Activated CD8-positive, alpha-beta T cell treated with anti-CD3 and anti-CD28 coated beads, Interleukin-2, amount 10 ng/mL, durations not matched to agents 7 days and 5 days (primary cell): Measurements from ENCODE around the gene DZIP3. TPM values are rescaled to one million over a fixed set of nuclear protein-coding genes. Genes with fewer than 3 reads are reported as not detected.
"Not testable (repeated sequence)": the region's sequence is repeated elsewhere in the genome, so short reads cannot be mapped to it uniquely, and the experiment has no call there.

Experiments used
- ATAC-seq: fragments of 150-1000 bp; cut with Tn5 transposase; one replicate; pipeline ENCODE4 v1.10.0; 2021; ENCODE audit warnings: moderate library complexity
- CTCF ChIA-PET: fragments of 350-600 bp; sonication (Branson Sonifier 250); formaldehyde crosslinking; loops from one replicate; lab custom pipeline; 2021; ENCODE audit warnings: antibody characterized with exemption; lab: Charles Lee
- POLR2A ChIA-PET: fragments of 350-600 bp; sonication (Branson Sonifier 250); formaldehyde crosslinking; loops from one replicate; lab custom pipeline; 2021; ENCODE audit warnings: antibody characterized with exemption; lab: Charles Lee
- DNase-seq: peaks from one replicate; pipeline ENCODE4 v3.0.0-alpha.2; 2020
- H3K27ac Mint-ChIP-seq: one replicate; pipeline ENCODE4 v1.8.0; 2021; ENCODE audit warnings: mild to moderate bottlenecking, mixed read lengths
- H3K27me3 Mint-ChIP-seq: one replicate; pipeline ENCODE4 v1.8.0; 2021; ENCODE audit warnings: low read depth, mixed read lengths
- H3K36me3 Mint-ChIP-seq: one replicate; pipeline ENCODE4 v1.8.0; 2021; ENCODE audit warnings: low read depth, mixed read lengths
- H3K4me1 Mint-ChIP-seq: one replicate; pipeline ENCODE4 v1.8.0; 2021; ENCODE audit warnings: low read depth, mixed read lengths
- H3K4me3 Mint-ChIP-seq: one replicate; pipeline ENCODE4 v1.8.0; 2021; ENCODE audit warnings: mild to moderate bottlenecking, mixed read lengths
- H3K9me3 Mint-ChIP-seq: one replicate; pipeline ENCODE4 v1.8.0; 2022; ENCODE audit warnings: mixed read lengths; ENCODE audit not compliant: insufficient read depth
- total RNA-seq, 2 experiments: library from RNA; stranded (reverse); gene quantifications; one replicate each; pipeline ENCODE4 v1.2.3, GENCODE V29; 2021

Gene DZIP3
- total RNA-seq, 2 experiments from 2014 or later: 20.5 to 20.8 TPM

GRCh38 chr3:108599677-108600409 is 10.3 kb downstream of the DZIP3 start:
- ATAC-seq (no peak), DNase-seq (no peak)
- Mint-ChIP-seq H3K9me3 (peaks cover 11% of the 10 kb centered on the region), H3K4me1 (peaks cover 60% of the 10 kb centered on the region), H3K4me3 (no peak overlapping the region), H3K36me3 (peaks cover 23% of the 10 kb centered on the region), H3K27ac (no peak overlapping the region), H3K27me3 (no peaks in the 10 kb centered on the region)
- POLR2A ChIA-PET: interaction anchor here (9.2 kb wide), 1 partner anchor 11 kb away, joined by 164 read pairs; the partner anchor contains the start of genes CIP2A and DZIP3
- CTCF ChIA-PET: interaction anchor here (1.3 to 8.0 kb wide), 2 partner anchors 9 to 219 kb away, joined by 6 to 77 read pairs; partner anchors contain the start of genes CIP2A and DZIP3

GRCh38 chr3:108602249-108602934 is 12.9 kb downstream of the DZIP3 start:
- no peaks in the 10 kb centered on the region for H3K27me3 Mint-ChIP-seq
- peak overlapping the region; percentile 86 for H3K27ac Mint-ChIP-seq
- peaks cover 11% of the 10 kb centered on the region for H3K9me3 Mint-ChIP-seq
- ChIA-PET CTCF (interaction anchor here (0.9 to 8.0 kb wide), 9 partner anchors 8 to 313 kb away, joined by 3 to 77 read pairs (median 7); partner anchors contain the start of genes CIP2A and DZIP3), POLR2A (interaction anchor here (9.2 kb wide), 1 partner anchor 13 kb away, joined by 164 read pairs; the partner anchor contains the start of genes CIP2A and DZIP3)
- H3K4me1 Mint-ChIP-seq: peaks cover 54% of the 10 kb centered on the region
- H3K4me3 Mint-ChIP-seq: peak overlapping the region; percentile 65
- H3K36me3 Mint-ChIP-seq: peaks cover 29% of the 10 kb centered on the region
- peak; percentile 66 for DNase-seq
- ATAC-seq: peak; percentile 78

GRCh38 chr3:108602935-108603294 is 13.4 kb downstream of the DZIP3 start:
- DNase-seq (no peak), ATAC-seq (peak; percentile 22)
- ChIA-PET CTCF (interaction anchor here (0.9 to 8.0 kb wide), 8 partner anchors 12 to 312 kb away, joined by 3 to 77 read pairs (median 8); partner anchors contain the start of genes CIP2A and DZIP3), POLR2A (interaction anchor here (1.0 to 9.2 kb wide), 2 partner anchors 14 to 217 kb away, joined by 3 to 164 read pairs; partner anchors contain the start of genes CIP2A and DZIP3)
- peaks cover 11% of the 10 kb centered on the region for H3K9me3 Mint-ChIP-seq
- peaks cover 33% of the 10 kb centered on the region for H3K36me3 Mint-ChIP-seq
- peak overlapping the region; percentile 86 for H3K27ac Mint-ChIP-seq
- no peaks in the 10 kb centered on the region for H3K27me3 Mint-ChIP-seq
- H3K4me3 Mint-ChIP-seq: peak overlapping the region; percentile 65
- peaks cover 54% of the 10 kb centered on the region for H3K4me1 Mint-ChIP-seq

GRCh38 chr3:108603691-108604090 is 14.2 kb downstream of the DZIP3 start:
- Mint-ChIP-seq H3K27me3 (no peaks in the 10 kb centered on the region), H3K4me1 (peaks cover 50% of the 10 kb centered on the region), H3K9me3 (peaks cover 11% of the 10 kb centered on the region), H3K4me3 (peak overlapping the region; percentile 55), H3K27ac (peak overlapping the region; percentile 67), H3K36me3 (peaks cover 34% of the 10 kb centered on the region)
- peak; percentile 52 for DNase-seq
- peak; percentile 60 for ATAC-seq
- CTCF ChIA-PET: interaction anchor here (0.7 to 8.0 kb wide), 9 partner anchors 11 to 312 kb away, joined by 3 to 77 read pairs (median 7); partner anchors contain the start of genes CIP2A and DZIP3
- POLR2A ChIA-PET: interaction anchor here (1.0 to 9.2 kb wide), 2 partner anchors 15 to 216 kb away, joined by 3 to 164 read pairs; partner anchors contain the start of genes CIP2A and DZIP3

- CTCF ChIA-PET: interaction anchor here (1.0 to 8.0 kb wide), 5 partner anchors 15 to 418 kb away, joined by 3 to 77 read pairs (median 7); partner anchors contain the start of genes CIP2A and DZIP3
- Mint-ChIP-seq H3K27ac (no peak overlapping the region), H3K4me1 (peaks cover 45% of the 10 kb centered on the region), H3K36me3 (peaks cover 39% of the 10 kb centered on the region), H3K9me3 (peaks cover 11% of the 10 kb centered on the region), H3K27me3 (no peaks in the 10 kb centered on the region), H3K4me3 (no peak overlapping the region)
- ATAC-seq (no peak), DNase-seq (no peak)
- POLR2A ChIA-PET: interaction anchor here (9.2 kb wide), 1 partner anchor 16 kb away, joined by 164 read pairs; the partner anchor contains the start of genes CIP2A and DZIP3
Measured at GRCh38 chr3:108605028-108605427, 15.5 kb downstream of the DZIP3 start.

DNA sequence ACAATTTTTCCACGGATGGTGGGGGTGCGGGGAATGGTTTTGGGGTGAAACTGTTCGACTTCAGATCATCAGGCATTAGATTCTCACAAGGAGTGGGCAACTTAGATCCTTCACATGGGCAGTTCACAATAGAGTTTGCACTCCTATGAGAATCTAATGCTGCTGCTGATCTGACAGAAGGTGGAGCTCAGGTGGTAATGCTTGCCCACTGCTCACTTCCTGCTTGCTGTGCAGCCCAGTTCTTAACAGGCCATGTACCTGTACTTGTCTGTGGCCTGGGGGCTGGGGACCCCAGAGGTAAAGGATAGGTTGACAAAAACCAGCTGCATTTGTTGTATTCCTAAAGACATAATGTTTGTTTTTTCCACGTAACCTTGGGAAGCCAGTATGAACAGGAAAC is 16.0 kb downstream of the DZIP3 start:
- ChIA-PET CTCF (interaction anchor here (1.0 to 8.0 kb wide), 4 partner anchors 15 to 310 kb away, joined by 4 to 77 read pairs (median 10); partner anchors contain the start of genes CIP2A and DZIP3), POLR2A (interaction anchor here (9.2 kb wide), 1 partner anchor 16 kb away, joined by 164 read pairs; the partner anchor contains the start of genes CIP2A and DZIP3)
- H3K27me3 Mint-ChIP-seq: no peaks in the 10 kb centered on the region
- H3K4me1 Mint-ChIP-seq: peaks cover 44% of the 10 kb centered on the region
- H3K36me3 Mint-ChIP-seq: peaks cover 38% of the 10 kb centered on the region
- H3K9me3 Mint-ChIP-seq: peaks cover 11% of the 10 kb centered on the region
- H3K27ac Mint-ChIP-seq: peak overlapping the region; percentile 53
- DNase-seq (peak; percentile 40), ATAC-seq (peak; percentile 54)
- H3K4me3 Mint-ChIP-seq: no peak overlapping the region

GRCh38 chr3:108608750-108609149 is 19.2 kb downstream of the DZIP3 start:
- Mint-ChIP-seq H3K27me3 (no peaks in the 10 kb centered on the region), H3K9me3 (no peaks in the 10 kb centered on the region), H3K27ac (no peak overlapping the region), H3K4me1 (peaks cover 22% of the 10 kb centered on the region), H3K4me3 (no peak overlapping the region), H3K36me3 (peaks cover 21% of the 10 kb centered on the region)
- ChIA-PET CTCF (no interaction called here), POLR2A (no interaction called here)
- DNase-seq (no peak), ATAC-seq (no peak)

DNA sequence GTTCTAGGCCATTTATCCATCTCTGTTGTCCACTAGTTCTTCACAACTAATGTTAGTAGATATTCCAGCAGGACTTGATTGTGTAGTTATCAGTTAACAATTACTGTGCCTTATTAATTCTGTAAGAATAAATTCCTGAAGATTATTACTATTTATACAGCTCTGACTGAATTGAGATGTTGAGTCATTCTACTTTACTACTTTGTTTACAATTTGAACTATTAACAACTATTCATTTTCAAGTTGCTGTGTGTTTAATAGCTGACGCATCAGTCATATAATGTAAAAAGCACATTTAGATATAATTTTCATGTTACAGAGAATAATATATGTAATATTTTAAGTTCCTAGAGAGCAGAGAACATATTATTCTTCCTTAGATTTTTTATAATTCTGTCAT is 21.1 kb downstream of the DZIP3 start:
- H3K27ac Mint-ChIP-seq: no peak overlapping the region
- H3K36me3 Mint-ChIP-seq: peaks cover 28% of the 10 kb centered on the region
- POLR2A ChIA-PET: interaction anchor here (1.0 kb wide), 1 partner anchor 21 kb away, joined by 3 read pairs; the partner anchor contains the start of genes CIP2A and DZIP3
- DNase-seq: no peak
- no peak overlapping the region for H3K4me3 Mint-ChIP-seq
- CTCF ChIA-PET: interaction anchor here (0.7 to 1.5 kb wide), 3 partner anchors 9 to 207 kb away, joined by 3 to 4 read pairs (median 3); no protein-coding TSS in a partner anchor
- H3K27me3 Mint-ChIP-seq: no peaks in the 10 kb centered on the region
- H3K9me3 Mint-ChIP-seq: no peaks in the 10 kb centered on the region
- ATAC-seq: no peak
- H3K4me1 Mint-ChIP-seq: peaks cover 6% of the 10 kb centered on the region

GRCh38 chr3:108616090-108616489 is 26.6 kb downstream of the DZIP3 start:
- H3K4me1 Mint-ChIP-seq, H3K9me3 Mint-ChIP-seq, H3K27me3 Mint-ChIP-seq, ATAC-seq, H3K27ac Mint-ChIP-seq, H3K4me3 Mint-ChIP-seq, DNase-seq: not testable (repeated sequence)
- H3K36me3 Mint-ChIP-seq: peaks cover 10% of the 10 kb centered on the region
- POLR2A ChIA-PET: interaction anchor here (0.5 kb wide), 1 partner anchor 31 kb away, joined by 3 read pairs; no protein-coding TSS in a partner anchor
- CTCF ChIA-PET: interaction anchor here (2.2 kb wide), 1 partner anchor 13 kb away, joined by 7 read pairs; no protein-coding TSS in a partner anchor

- H3K27ac Mint-ChIP-seq: no peak overlapping the region
Measured at GRCh38 chr3:108620250-108620649, 30.7 kb downstream of the DZIP3 start.

GRCh38 chr3:108623504-108623903 is 34.0 kb downstream of the DZIP3 start:
- ChIA-PET POLR2A (no interaction called here), CTCF (interaction anchor here (0.6 kb wide), 1 partner anchor 292 kb away, joined by 3 read pairs; no protein-coding TSS in a partner anchor)
- peaks cover 12% of the 10 kb centered on the region for H3K36me3 Mint-ChIP-seq
- H3K4me1 Mint-ChIP-seq: no peaks in the 10 kb centered on the region
- H3K9me3 Mint-ChIP-seq: no peaks in the 10 kb centered on the region
- no peaks in the 10 kb centered on the region for H3K27me3 Mint-ChIP-seq
- no peak overlapping the region for H3K4me3 Mint-ChIP-seq
- no peak overlapping the region for H3K27ac Mint-ChIP-seq
- DNase-seq: no peak
- ATAC-seq: no peak

More at GRCh38 chr3:108620250-108620649, 30.7 kb downstream of the DZIP3 start:
- POLR2A ChIA-PET: no interaction called here
- Mint-ChIP-seq H3K4me3 (no peak overlapping the region), H3K9me3 (no peaks in the 10 kb centered on the region), H3K4me1 (no peaks in the 10 kb centered on the region), H3K36me3 (peaks cover 10% of the 10 kb centered on the region), H3K27me3 (no peaks in the 10 kb centered on the region)
- CTCF ChIA-PET: no interaction called here
- ATAC-seq: no peak
- no peak for DNase-seq
